ENCODE data around the gene CAMTA1.

CAMTA1 gene

DNA sequence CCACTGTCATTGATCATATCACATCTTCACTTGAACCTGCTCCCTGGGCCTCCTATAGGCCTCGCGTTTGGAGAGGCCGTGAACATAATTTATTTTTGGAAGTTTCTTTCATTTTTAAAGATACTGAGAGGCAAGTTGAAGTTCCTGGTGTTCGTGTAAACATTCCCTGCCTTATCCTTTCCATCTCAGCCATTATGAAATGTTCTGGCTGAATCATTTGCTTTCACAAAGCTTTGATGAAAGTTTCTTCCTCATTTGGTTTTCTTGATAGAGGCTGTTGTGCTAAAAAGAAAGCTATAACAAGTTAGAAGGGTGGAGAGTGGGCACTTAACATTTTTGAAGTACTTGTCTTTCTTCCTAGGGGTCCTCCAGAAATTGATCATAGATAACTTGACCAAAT, 15.5 kb downstream of the CAMTA1 start:
- no peak for DNase-seq (ENCODE audit: low read depth)
- no peak overlapping the region for H3K4me3 ChIP-seq (ENCODE audit: low read depth, low read length)
- TF ChIP-seq, protein P1, sequence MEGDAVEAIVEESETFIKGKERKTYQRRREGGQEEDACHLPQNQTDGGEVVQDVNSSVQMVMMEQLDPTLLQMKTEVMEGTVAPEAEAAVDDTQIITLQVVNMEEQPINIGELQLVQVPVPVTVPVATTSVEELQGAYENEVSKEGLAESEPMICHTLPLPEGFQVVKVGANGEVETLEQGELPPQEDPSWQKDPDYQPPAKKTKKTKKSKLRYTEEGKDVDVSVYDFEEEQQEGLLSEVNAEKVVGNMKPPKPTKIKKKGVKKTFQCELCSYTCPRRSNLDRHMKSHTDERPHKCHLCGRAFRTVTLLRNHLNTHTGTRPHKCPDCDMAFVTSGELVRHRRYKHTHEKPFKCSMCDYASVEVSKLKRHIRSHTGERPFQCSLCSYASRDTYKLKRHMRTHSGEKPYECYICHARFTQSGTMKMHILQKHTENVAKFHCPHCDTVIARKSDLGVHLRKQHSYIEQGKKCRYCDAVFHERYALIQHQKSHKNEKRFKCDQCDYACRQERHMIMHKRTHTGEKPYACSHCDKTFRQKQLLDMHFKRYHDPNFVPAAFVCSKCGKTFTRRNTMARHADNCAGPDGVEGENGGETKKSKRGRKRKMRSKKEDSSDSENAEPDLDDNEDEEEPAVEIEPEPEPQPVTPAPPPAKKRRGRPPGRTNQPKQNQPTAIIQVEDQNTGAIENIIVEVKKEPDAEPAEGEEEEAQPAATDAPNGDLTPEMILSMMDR (IDR thresholded peaks at IDR 0.05; ENCODE audit: low read depth, low read length, missing control alignments): no peak

DNA sequence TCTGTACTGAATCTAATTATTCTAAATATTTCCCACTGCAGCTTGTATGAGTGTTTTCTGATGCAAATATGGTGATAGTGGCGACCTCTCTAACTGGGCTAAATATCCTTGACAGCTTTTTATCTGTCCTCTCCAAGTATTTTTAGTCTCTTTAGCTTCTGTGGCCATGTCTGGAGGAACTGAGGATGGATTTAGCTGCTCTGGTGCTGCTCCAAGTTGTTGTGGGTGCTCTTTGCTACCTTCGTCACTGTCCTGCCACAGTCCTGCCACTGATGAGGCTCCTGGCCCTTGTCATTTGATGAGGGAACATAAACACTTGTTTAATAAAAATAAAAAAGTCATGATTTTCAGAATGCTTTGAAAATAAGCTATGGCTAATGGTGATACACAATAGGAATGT, 15.9 kb downstream of the CAMTA1 start:
- no peak for DNase-seq (ENCODE audit: low read depth)
- TF ChIP-seq, protein P1 (IDR thresholded peaks at IDR 0.05; ENCODE audit: low read depth, low read length, missing control alignments): no peak
- no peak overlapping the region for H3K4me3 ChIP-seq (ENCODE audit: low read depth, low read length)

DNA sequence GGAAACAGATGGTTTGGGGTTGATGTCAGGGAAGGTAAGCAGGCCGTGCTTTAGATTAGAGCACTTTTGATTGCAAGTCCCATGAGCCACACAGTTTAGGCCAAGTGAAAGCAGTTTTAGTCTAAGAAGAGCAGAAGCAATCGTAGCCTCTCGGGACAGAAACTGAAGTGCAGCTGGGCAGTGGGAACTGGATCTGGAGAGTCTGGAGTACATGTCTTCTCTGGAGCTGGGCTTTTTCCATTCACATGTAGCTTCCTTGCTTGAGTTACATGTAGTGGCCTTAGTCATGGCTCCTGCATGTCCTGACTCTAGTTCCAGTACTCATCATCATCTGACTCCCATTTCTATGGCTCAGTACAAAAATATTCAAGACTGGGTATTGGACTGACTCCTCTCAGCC, 16.7 kb downstream of the CAMTA1 start:
- TF ChIP-seq, protein P1 (IDR thresholded peaks at IDR 0.05; ENCODE audit: low read depth, low read length, missing control alignments): no peak
- H3K4me3 ChIP-seq (ENCODE audit: low read depth, low read length): no peak overlapping the region
- DNase-seq (ENCODE audit: low read depth): no peak

DNA sequence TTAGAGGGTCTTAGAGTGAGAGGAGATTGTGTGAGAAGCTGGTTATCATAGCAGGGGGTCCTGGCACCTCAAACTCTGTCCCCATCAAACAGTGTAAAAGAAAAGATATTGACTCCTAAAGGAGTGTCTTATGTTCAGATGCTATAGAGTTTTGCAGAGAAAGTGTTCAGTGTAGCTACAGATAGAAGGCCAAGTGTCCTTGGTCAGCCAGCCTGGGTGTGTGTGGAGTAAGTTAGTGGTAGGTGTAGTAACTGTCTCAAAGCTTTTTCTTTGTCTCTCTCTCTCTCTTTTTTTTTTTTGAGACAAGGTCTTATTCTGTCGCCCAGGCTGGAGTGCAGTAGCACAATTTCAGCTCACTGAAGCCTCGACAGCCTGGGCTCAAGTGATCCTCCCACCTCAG, 17.2 kb downstream of the CAMTA1 start:
- TF ChIP-seq, protein P1 (IDR thresholded peaks at IDR 0.05; ENCODE audit: low read depth, low read length, missing control alignments): no peak
- DNase-seq (ENCODE audit: low read depth): no peak
- H3K4me3 ChIP-seq (ENCODE audit: low read depth, low read length): no peak overlapping the region

DNA sequence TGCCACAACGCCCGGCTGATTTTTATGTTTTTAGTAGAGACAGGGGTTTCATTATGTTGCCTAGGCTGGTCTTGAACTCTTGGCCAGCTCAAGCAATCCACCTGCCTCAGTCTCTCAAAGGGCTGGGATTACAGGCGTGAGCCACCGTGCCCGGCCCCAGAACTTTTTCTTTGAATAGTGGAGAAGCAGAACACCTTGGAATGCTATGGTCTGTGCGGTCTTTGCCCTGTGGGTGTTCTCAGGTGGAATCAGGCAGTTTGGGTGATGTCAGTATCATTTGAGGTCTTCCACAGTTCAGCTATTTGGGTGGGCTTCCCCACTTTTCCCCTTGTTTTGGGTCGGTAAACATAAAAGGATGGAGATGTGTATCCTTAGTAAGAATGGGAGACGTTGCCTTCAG, 17.6 kb downstream of the CAMTA1 start:
- no peak for DNase-seq (ENCODE audit: low read depth)
- TF ChIP-seq, protein P1 (IDR thresholded peaks at IDR 0.05; ENCODE audit: low read depth, low read length, missing control alignments): no peak
- no peak overlapping the region for H3K4me3 ChIP-seq (ENCODE audit: low read depth, low read length)

DNA sequence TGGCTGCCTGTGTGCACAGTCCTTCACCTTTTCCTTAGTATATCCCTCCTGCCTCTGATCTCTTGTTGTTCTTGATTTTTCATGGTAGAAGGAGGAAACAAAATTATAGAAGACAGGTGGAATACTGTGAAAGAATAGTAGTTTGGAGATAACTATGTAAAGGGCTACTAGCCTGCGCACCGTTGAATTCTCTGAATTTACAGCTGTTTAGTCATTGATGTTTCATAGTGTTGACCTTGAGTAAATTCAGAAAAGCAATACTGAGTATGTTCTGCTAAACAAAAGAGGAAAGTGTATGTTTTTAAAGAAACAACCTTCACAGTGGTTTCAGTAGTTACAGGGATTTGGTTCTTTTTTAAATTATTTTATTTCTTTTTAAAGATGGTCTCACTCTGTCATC, 18.1 kb downstream of the CAMTA1 start:
- H3K4me3 ChIP-seq (ENCODE audit: low read depth, low read length): no peak overlapping the region
- DNase-seq (ENCODE audit: low read depth): no peak
- TF ChIP-seq, protein P1 (IDR thresholded peaks at IDR 0.05; ENCODE audit: low read depth, low read length, missing control alignments): no peak

DNA sequence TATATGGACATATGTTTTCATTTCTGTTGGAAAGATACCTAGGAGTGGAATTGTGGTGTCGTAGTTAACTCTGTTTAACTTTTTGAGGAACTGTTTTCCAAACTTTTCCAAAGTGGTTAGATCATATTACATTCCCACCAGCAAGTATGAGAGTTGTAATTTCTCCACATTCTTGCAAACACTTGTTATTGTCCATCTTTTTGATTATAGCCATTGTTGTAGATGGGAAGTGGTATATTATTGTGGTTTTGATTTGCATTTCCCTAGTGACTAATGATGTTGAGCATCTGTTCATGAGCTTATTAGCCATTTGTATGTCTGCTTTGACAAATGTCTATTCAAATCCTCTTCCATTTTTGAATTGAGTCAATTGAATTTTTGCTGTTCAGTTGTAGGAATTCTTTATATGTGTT, 19.8 kb downstream of the CAMTA1 start:
- no peak for DNase-seq (ENCODE audit: low read depth)
- no peak overlapping the region for H3K4me3 ChIP-seq (ENCODE audit: low read depth, low read length)
- TF ChIP-seq, protein P1 (IDR thresholded peaks at IDR 0.05; ENCODE audit: low read depth, low read length, missing control alignments): no peak

Data from GM12864 (cell line).